GM18870 (cell line): ENCODE results near the gene BDH1.

Source experiments
- ATAC-seq: cut with Tn5 transposase; IDR thresholded peaks from one replicate; pipeline ENCODE4 v1.9.1; 2021; ENCODE audit warnings: moderate library complexity; ENCODE audit not compliant: unreplicated experiment

BDH1 gene

GRCh38 chr3:197464794-197465193 lies 91.0 kb downstream of the BDH1 start:
- no peak for ATAC-seq

GRCh38 chr3:197463279-197463678 lies 92.5 kb downstream of the BDH1 start:
- ATAC-seq = no peak

GRCh38 chr3:197462808-197463207 lies 93.0 kb downstream of the BDH1 start:
- no peak for ATAC-seq

GRCh38 chr3:197460639-197461038 lies 95.1 kb downstream of the BDH1 start:
- no peak for ATAC-seq

- no peak for ATAC-seq
Measured at GRCh38 chr3:197460002-197460401, 95.8 kb downstream of the BDH1 start.
